HG03565 (cell line): ENCODE data around the gene DNMT3B.

Experiments
- ATAC-seq: cut with Tn5 transposase; IDR thresholded peaks from one replicate; pipeline ENCODE4 v1.9.1; 2021; ENCODE audit warnings: mild to moderate bottlenecking, moderate library complexity; ENCODE audit not compliant: unreplicated experiment

The DNMT3B gene

DNA sequence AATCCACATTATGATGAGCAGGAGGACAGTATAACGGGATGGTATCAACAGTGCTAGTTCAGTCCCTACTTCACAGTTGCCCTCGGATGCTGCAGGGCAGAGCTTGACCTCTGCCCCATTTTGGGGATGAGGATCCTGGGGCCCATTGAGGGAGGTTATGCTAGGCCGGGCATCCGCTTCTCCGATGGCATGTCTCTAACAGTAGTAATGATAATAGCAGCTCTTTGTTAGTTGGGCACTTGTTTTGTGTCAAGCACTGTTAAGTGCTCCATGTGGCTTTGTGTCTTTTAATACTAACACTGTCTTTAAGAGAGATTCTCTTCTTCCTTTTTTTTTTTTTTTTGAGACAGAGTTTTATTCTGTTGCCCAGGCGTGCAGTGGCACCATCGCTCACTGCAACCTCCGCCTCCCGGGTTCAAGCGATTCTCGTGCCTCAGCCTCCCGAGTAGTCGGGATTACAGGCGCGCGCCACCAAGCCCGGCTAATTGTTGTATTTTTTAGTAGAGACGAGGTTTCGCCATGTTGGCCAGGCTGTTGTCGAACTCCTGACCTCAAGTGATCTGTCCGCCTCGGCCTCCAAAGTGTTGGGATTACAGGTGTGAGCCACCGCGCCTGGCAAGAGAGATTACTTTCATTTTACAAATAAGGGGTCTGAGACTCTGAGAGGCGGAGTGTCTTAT lies 58.7 kb downstream of the DNMT3B start:
- no peak for ATAC-seq

DNA sequence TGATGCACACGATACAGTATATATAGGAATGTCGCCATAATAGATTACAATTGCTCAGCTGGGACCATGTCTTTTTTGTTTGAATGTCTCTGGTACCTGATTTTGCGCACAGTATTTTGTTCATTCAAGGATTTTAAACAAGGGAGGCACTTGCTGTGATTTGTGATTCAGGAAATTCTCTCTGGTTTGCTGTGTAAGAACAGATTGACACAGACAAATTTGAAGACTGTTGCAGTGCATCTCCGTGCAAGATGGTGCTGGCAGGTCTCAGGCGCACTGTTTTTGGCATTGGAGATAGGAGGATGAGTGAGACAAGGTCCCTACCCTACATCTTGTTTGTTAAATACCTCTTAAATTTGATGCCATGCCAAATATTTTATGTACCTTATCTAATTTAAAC lies 60.0 kb downstream of the DNMT3B start:
- no peak for ATAC-seq

DNA sequence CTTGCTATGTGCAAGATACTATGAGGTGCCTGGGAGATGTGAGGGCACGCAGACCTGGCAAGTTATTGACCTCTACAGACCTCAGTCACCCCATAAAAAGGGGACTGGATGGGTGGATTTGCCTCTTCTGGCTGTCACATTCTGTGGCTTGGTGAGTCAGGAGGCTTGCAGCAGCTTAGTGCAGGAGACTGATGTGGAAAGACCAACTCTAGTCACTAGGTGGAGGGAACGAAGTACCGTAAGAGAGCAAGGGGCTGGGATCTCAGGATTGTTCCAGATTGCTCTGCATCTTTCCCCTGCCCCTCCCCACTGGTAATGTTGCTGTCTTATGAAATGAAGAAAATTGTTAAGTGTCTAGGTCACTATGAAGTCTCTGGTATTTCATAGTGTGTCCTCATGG lies 60.9 kb downstream of the DNMT3B start:
- ATAC-seq: no peak

DNA sequence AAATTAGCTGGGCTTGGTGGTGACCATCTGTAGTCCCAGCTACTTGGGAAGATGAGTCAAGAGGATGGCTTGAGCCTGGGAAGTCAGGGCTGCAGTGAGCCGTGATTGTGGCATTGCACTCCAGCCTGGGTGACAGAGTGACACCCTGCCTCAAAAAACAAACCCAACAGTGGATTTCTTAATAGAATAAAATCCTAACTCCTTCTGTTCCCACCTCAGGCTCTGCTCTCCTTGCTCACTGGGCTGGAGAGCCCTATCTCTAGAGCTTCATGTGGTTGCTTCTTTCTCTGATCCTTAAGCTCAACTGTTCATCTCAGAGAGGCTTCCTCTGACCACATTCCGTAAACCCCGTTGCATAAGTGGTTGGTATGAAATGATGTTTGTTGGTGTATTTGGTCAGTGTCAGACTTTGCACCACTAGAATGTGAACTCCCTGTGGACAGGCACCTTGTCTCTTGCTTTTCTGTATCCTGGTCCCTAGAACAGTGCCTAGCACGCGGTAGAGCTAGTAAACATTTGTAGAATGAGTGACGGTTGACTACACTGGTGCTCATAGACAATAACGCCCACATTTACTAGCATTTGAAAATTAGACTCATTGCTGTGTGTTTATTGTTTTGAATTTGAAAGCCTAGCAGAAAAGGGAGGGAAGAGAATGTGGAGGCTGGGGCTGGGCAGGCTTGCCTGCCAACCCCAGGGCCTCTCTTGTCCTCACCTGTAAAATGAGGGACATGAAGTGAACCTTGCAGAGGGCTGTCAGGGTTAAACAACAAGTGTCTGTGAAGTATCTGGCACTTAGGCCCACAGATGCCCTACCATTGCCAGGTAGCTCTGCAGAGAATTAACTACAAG lies 61.8 kb downstream of the DNMT3B start:
- no peak for ATAC-seq

- ATAC-seq: no peak
These were observed 66.0 kb downstream of the DNMT3B start for GRCh38 chr20:32828029-32828680.

DNA sequence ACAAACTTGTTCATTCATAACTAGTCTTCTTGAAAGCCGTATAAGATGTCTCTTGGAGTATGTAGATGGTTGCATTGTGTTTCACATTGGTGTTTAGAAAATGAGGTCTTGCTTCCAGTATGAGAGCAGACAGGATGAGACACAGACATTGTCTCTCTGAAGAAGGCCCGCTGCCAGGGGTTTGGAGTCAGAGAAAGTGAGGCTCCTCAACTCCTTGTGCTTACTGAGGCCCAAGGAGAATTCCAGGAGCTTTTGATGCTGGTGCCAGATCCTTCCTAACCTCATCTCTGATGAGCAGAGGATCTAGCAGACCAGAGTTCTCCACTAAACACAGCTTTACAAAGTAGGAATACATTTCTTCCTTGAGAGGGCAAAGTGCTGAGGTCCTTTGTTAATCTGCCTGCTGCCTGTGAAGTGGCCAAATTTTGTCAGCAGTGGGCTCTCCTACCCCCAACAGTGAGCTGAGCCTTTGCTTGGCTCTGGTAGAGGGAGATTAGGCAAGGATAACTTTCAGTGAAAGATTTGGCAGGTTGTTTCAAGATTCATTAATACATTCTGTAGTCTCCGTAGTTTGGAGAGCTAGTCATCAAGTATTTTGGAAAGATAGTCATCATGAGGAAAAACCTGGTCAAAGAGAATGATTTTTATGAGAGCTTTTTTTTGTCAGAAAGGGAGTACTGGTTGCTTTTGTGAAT lies 67.3 kb downstream of the DNMT3B start:
- ATAC-seq: no peak

- no peak for ATAC-seq
These were observed 68.3 kb downstream of the DNMT3B start for GRCh38 chr20:32830437-32830836.

GRCh38 chr20:32831982-32832381 lies 69.8 kb downstream of the DNMT3B start:
- no peak for ATAC-seq

DNA sequence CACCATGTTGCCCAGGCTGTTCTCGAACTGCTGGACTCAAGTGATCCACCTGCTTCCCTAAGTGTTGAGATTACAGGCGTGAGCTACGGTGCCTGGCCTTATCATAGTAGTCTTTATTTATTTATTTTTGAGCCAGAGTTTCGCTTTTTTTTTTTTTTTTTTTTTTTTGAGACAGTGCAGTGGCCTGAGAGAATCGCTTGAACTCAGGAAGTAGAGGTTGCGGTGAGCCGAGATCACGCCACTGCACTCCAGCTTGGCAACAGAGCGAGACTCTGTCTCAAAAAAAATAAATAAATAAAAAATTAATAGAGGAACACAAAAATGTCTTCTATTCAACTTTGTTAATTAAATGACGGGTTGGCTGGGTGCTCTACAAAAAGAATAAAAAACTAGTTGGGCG lies 70.5 kb downstream of the DNMT3B start:
- ATAC-seq: no peak

DNA sequence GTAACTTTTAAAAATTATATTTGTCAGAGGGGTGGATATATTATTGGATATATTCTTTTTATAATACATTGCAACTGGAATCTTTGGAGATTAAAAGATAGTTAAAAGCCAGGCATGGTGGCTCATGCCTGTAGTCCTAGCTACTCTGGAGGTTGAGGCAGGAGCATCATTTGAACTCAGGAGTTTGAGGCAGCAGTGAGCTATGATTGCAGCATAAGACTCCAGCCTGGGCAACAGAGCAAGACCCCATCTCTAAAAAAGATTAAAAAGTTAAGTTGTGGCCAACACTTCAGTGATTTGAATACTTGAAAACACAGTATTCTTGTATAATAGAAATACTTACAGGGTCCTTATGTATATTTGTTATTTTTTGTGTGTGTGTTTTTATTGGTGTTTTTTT lies 72.8 kb downstream of the DNMT3B start:
- ATAC-seq: no peak

- ATAC-seq: no peak
These were observed 75.0 kb downstream of the DNMT3B start for GRCh38 chr20:32837157-32837556.

- ATAC-seq: no peak
These were observed 77.2 kb downstream of the DNMT3B start for GRCh38 chr20:32839227-32839981.

- ATAC-seq: no peak
These were observed 77.7 kb downstream of the DNMT3B start for GRCh38 chr20:32839982-32840285.

DNA sequence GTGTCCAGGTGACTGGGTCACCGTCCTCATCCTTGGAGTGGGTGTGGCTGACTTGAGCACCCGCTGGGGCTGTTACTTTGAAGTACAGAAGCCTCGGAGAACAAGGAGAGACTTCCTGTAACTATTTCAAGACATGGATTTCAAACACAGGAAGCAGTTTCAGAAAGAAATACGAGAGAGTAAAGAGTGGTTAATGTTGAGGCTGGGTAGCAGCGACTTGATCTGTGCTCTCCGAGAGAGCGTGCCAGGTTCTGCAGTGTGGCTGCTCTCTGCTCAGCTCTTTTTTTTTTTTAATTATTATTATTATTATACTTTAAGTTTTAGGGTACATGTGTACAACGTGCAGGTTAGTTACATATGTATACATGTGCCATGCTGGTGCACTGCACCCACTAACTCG lies 79.0 kb downstream of the DNMT3B start:
- ATAC-seq: no peak

GRCh38 chr20:32841632-32842031 lies 79.4 kb downstream of the DNMT3B start:
- ATAC-seq: no peak

GRCh38 chr20:32842688-32843524 lies 80.7 kb downstream of the DNMT3B start:
- ATAC-seq: no peak

- ATAC-seq: no peak
These were observed 83.6 kb downstream of the DNMT3B start for GRCh38 chr20:32845786-32846185.

GRCh38 chr20:32846852-32847251 lies 84.7 kb downstream of the DNMT3B start:
- ATAC-seq: no peak

DNA sequence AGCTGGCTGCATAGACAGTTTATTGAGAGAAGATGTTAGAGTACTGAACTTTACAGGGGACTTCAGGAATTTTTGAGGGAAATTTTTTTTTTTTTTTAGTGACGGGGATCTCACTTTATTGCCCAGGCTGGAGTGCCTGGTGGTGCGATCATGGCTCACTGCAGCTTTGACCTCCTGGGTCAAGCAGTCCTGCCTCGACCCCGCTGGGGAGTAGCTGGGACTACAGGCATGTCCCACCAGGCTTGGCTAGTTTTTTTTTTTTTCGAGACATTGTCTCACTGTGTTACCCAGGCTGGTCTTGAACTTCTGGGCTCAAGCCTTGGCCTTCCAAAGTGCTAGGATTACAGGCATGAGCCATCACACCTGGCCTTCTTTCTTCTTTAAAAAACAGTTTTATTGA lies 85.8 kb downstream of the DNMT3B start:
- ATAC-seq: no peak

- ATAC-seq: no peak
These were observed 86.7 kb downstream of the DNMT3B start for GRCh38 chr20:32848846-32849245.
